ENCODE results near the gene MEF2A. TPM values are rescaled to one million over a fixed set of nuclear protein-coding genes. Genes with fewer than 3 reads are reported as not detected.
"Not testable (repeated sequence)": the region's sequence is repeated elsewhere in the genome, so short reads cannot be mapped to it uniquely, and the experiment has no call there.

The MEF2A gene
- total RNA-seq, 4 donors from 2014 or later = 71.9 to 126 (median 103) TPM

GRCh38 chr15:99657996-99658395 is 92.2 kb downstream of the MEF2A start:
- no peak for TF ChIP-seq CTCF (IDR thresholded peaks at IDR 0.05)
- no peak for TF ChIP-seq POLR2A (IDR thresholded peaks at IDR 0.05)
- DNase-seq (ENCODE audit: low spot score in 2 of 2) = no peak
- 83 to 95% methylated on average over 2 of the region's 2 CpGs for WGBS, 2 donors
- intact Hi-C loops (cut with DNase I; ENCODE audit: low total_unique reads) = no loop called here
- no peak overlapping the region for H3K4me3 ChIP-seq (ENCODE audit: low read depth, poor library complexity, severe bottlenecking)

GRCh38 chr15:99662903-99663302 is 97.1 kb downstream of the MEF2A start:
- H3K4me3 ChIP-seq (ENCODE audit: low read depth, poor library complexity, severe bottlenecking) = no peak overlapping the region
- DNase-seq (ENCODE audit: low spot score in 2 of 2) = no peak
- TF ChIP-seq CTCF (IDR thresholded peaks at IDR 0.05) (no peak), POLR2A (IDR thresholded peaks at IDR 0.05) (no peak)
- intact Hi-C loops (cut with DNase I; ENCODE audit: low total_unique reads) = no loop called here
- 65 to 70% methylated on average over 2 of the region's 2 CpGs for WGBS, 2 donors

- intact Hi-C loops (cut with DNase I; ENCODE audit: low total_unique reads); H3K4me3 ChIP-seq (ENCODE audit: low read depth, poor library complexity, severe bottlenecking); DNase-seq (ENCODE audit: low spot score in 2 of 2): not testable (repeated sequence)
- 96% methylated on average over 6 of the region's 6 CpGs for WGBS, 2 donors
Observed at GRCh38 chr15:99666073-99666472, 100.3 kb downstream of the MEF2A start.

GRCh38 chr15:99668533-99669182 is 102.9 kb downstream of the MEF2A start:
- WGBS, 2 donors = 82 to 89% methylated on average over 2 of the region's 2 CpGs
- no peak for TF ChIP-seq POLR2A (IDR thresholded peaks at IDR 0.05)
- TF ChIP-seq CTCF (IDR thresholded peaks at IDR 0.05) = no peak

GRCh38 chr15:99669250-99669649 is 103.5 kb downstream of the MEF2A start:
- 90 to 91% methylated on average over 1 of the region's 1 CpG for WGBS, 2 donors
- TF ChIP-seq POLR2A (IDR thresholded peaks at IDR 0.05) (no peak), CTCF (IDR thresholded peaks at IDR 0.05) (no peak)

More at GRCh38 chr15:99668533-99669182, 102.9 kb downstream of the MEF2A start:
- DNase-seq (ENCODE audit: low spot score in 2 of 2) = no peak
- no peak overlapping the region for H3K4me3 ChIP-seq (ENCODE audit: low read depth, poor library complexity, severe bottlenecking)
- intact Hi-C loops (cut with DNase I; ENCODE audit: low total_unique reads) = no loop called here

GRCh38 chr15:99671926-99672635 is 106.3 kb downstream of the MEF2A start:
- TF ChIP-seq POLR2A (IDR thresholded peaks at IDR 0.05) (no peak), CTCF (IDR thresholded peaks at IDR 0.05) (no peak)
- intact Hi-C loops (cut with DNase I; ENCODE audit: low total_unique reads) = no loop called here
- H3K4me3 ChIP-seq (ENCODE audit: low read depth, poor library complexity, severe bottlenecking) = no peak overlapping the region
- DNase-seq (ENCODE audit: low spot score in 2 of 2) = no peak
- WGBS, 2 donors = 82 to 88% methylated on average over 2 of the region's 2 CpGs

More at GRCh38 chr15:99669250-99669649, 103.5 kb downstream of the MEF2A start:
- no peak overlapping the region for H3K4me3 ChIP-seq (ENCODE audit: low read depth, poor library complexity, severe bottlenecking)
- intact Hi-C loops (cut with DNase I; ENCODE audit: low total_unique reads) = no loop called here
- no peak for DNase-seq (ENCODE audit: low spot score in 2 of 2)

Measured in lower leg skin (tissue), 4 donors.